Vagina (tissue), 2 donors: Measurements from ENCODE around the gene RBBP8.

Experiments used
- POLR2A ChIP-seq, 2 donors: fragments of 450-650 bp; IDR thresholded peaks; one replicate each; pipeline ENCODE4 v1.6.1; 2017; ENCODE audit warnings: antibody characterized with exemption in 2 of 2, mild to moderate bottlenecking in 2 of 2, moderate library complexity in 2 of 2
- TF ChIP-seq, protein P1 (sequence below), 3 experiments: fragments of 450-650 bp in 2 of 3; fragments of 200-600 bp in 1 of 3; sonication (generic) in 1 of 3; IDR thresholded peaks; one replicate each; pipeline ENCODE4 v1.5.1; 2017 to 2019; ENCODE audit warnings: antibody characterized with exemption in 3 of 3, mild to moderate bottlenecking in 2 of 3, moderate library complexity in 2 of 3

DNA sequence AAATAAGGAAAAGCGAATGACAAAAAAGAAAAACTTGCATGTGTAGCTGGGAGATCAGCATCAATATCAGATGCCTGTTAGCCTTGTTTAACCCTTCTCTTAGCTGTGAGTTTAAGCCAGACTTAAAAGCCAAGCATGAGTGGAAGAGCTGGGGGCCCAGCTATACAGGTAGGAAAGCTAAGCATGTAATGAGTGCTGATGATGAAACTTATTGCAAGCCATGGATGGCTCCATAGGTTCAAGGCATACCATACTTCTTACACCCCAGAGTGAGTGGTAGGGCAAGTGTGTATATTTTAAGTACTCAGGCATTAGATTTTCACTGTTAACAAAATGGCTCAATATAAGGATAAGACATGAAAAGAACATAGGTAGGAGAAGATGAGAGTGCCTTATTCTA lies 28.0 kb downstream of the RBBP8 start:
- no peak for TF ChIP-seq POLR2A (IDR thresholded peaks at IDR 0.05)
- TF ChIP-seq, protein P1, sequence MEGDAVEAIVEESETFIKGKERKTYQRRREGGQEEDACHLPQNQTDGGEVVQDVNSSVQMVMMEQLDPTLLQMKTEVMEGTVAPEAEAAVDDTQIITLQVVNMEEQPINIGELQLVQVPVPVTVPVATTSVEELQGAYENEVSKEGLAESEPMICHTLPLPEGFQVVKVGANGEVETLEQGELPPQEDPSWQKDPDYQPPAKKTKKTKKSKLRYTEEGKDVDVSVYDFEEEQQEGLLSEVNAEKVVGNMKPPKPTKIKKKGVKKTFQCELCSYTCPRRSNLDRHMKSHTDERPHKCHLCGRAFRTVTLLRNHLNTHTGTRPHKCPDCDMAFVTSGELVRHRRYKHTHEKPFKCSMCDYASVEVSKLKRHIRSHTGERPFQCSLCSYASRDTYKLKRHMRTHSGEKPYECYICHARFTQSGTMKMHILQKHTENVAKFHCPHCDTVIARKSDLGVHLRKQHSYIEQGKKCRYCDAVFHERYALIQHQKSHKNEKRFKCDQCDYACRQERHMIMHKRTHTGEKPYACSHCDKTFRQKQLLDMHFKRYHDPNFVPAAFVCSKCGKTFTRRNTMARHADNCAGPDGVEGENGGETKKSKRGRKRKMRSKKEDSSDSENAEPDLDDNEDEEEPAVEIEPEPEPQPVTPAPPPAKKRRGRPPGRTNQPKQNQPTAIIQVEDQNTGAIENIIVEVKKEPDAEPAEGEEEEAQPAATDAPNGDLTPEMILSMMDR (IDR thresholded peaks at IDR 0.05) = no peak
